Transverse colon (tissue), 4 donors: ENCODE results near the gene XXYLT1. TPM values are rescaled to one million over a fixed set of nuclear protein-coding genes. Genes with fewer than 3 reads are reported as not detected.
A peak's percentile ranks its signal among the peaks of the same experiment; 100 is the strongest.

ENCODE experiments used
- DNase-seq: peaks from one replicate; pipeline ENCODE4 v3.0.0-alpha.2; 2019
- H3K27ac ChIP-seq, 4 donors: fragments of 200-600 bp; sonication (generic); 2 replicates each; pipeline ENCODE4 v1.5.1; 2016 to 2018; ENCODE audit warnings: inconsistent platforms in 4 of 4
- H3K27me3 ChIP-seq: fragments of 200-600 bp; sonication (generic); 2 replicates; pipeline ENCODE4 v1.5.1; 2017; ENCODE audit warnings: inconsistent platforms
- H3K36me3 ChIP-seq, 4 donors: fragments of 200-600 bp; sonication (generic); 2 replicates each; pipeline ENCODE4 v1.5.1; 2017 to 2019; ENCODE audit warnings: inconsistent platforms in 4 of 4
- H3K4me1 ChIP-seq, 4 donors: fragments of 200-600 bp; sonication (generic); 2 replicates each; pipeline ENCODE4 v1.5.1; 2017 to 2020; ENCODE audit warnings: inconsistent platforms in 4 of 4
- H3K4me3 ChIP-seq, 4 donors: fragments of 200-600 bp; sonication (generic); 1 replicate in 1 of 4; 2 replicates in 3 of 4; pipeline versions ENCODE4 v1.5.1 to v1.6.1; 2017 to 2019; ENCODE audit warnings: inconsistent platforms in 4 of 4
- H3K9me3 ChIP-seq, 2 donors: fragments of 200-600 bp; sonication (generic); 2 replicates each; pipeline ENCODE4 v1.5.1; 2017 to 2019; ENCODE audit warnings: inconsistent platforms in 2 of 2
- EP300 ChIP-seq: sonication (generic); formaldehyde crosslinking; IDR thresholded peaks from one replicate; pipeline ENCODE4 v1.6.1; 2017; ENCODE audit warnings: antibody characterized with exemption, low read depth
- POLR2A ChIP-seq: fragments of 450-650 bp; IDR thresholded peaks from one replicate; pipeline ENCODE4 v1.6.1; 2016; ENCODE audit warnings: antibody characterized with exemption, mild to moderate bottlenecking, moderate library complexity
- POLR2AphosphoS5 ChIP-seq, 3 donors: sonication (generic); formaldehyde crosslinking; IDR thresholded peaks; one replicate each; pipeline ENCODE4 v1.6.1; 2016; ENCODE audit warnings: antibody characterized with exemption in 3 of 3
- WGBS, 2 donors: methylation state at CpG; one replicate each; pipeline ENCODE4 v1.1.5; 2018; ENCODE audit warnings: low coverage in 1 of 2; 5-methylcytosine and 5-hydroxymethylcytosine counted together
- in situ Hi-C, 4 donors: fragments of 200-750 bp; cut with MboI; loops; one replicate each; pipeline versions ENCODE4 v1.15.0 to v1.15.1; 2017; ENCODE audit warnings: low sequenced_read_pairs in 3 of 4, low pct_ligation_motif_present in 1 of 4, low pct_unique_long_range_greater_than_20kb in 1 of 4
- intact Hi-C: fragments of 100-400 bp; cut with DNase I; formaldehyde crosslinking; loops from one replicate; pipeline ENCODE4 v1.15.1; 2023; ENCODE audit warnings: low total_unique reads
- total RNA-seq, 4 donors: library from RNA; depleted of rRNA; stranded (reverse); fragments of >200 nt; gene quantifications; one replicate each; pipeline ENCODE4 v1.1.0, GENCODE V29; 2016
- TF ChIP-seq, protein P1 (sequence below), 5 experiments: fragments of 200-600 bp in 3 of 5; fragments of 450-650 bp in 2 of 5; sonication (generic) in 3 of 5; IDR thresholded peaks; 1 replicate in 2 of 5; 2 replicates in 3 of 5; pipeline ENCODE4 v1.5.1; 2016 to 2017; ENCODE audit warnings: antibody characterized with exemption in 5 of 5, inconsistent platforms in 3 of 5, mild to moderate bottlenecking in 2 of 5, moderate library complexity in 1 of 5

Gene XXYLT1
- total RNA-seq, 4 donors from 2014 or later = 3.0 to 10.0 (median 5.9) TPM

DNA sequence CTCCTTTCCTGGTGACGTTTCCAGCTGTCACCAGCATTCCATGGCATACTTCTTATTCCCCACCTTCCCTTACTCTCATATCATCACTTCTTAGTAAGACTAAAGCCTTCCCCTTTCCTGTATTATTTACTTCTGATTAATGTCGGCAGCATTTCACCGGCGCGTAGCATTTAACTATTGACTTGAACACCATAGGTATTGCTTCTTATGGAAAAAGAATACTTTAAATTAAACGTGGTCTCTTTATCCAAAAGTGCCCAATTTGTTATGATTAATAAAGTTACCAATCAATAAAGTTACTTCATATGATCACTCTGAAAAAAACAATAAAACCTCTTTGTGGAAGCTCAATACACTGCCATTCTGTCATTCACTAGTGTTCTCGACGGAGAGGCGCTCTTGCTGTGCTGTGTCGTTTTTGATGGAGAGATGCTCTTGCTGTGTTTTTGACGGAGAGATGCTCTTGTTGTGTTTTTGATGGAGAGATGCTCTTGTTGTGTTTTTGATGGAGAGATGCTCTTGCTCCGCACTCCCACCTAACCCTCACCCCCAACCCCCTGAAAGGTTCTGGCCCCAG is 165.0 kb downstream of the XXYLT1 start:
- Histone ChIP-seq H3K36me3 (no peaks in the 10 kb centered on the region), H3K9me3 (no peaks in the 10 kb centered on the region), H3K27ac (no peak overlapping the region), H3K27me3 (no peaks in the 10 kb centered on the region), H3K4me1 (peaks cover 0 to 32% (median 9%) of the 10 kb centered on the region in 4 donors), H3K4me3 (peak overlapping the region in 1 of 4 donors; percentile 29)
- 80 to 82% methylated on average over 12 of the region's 12 CpGs for WGBS, 2 donors
- TF ChIP-seq, protein P1, sequence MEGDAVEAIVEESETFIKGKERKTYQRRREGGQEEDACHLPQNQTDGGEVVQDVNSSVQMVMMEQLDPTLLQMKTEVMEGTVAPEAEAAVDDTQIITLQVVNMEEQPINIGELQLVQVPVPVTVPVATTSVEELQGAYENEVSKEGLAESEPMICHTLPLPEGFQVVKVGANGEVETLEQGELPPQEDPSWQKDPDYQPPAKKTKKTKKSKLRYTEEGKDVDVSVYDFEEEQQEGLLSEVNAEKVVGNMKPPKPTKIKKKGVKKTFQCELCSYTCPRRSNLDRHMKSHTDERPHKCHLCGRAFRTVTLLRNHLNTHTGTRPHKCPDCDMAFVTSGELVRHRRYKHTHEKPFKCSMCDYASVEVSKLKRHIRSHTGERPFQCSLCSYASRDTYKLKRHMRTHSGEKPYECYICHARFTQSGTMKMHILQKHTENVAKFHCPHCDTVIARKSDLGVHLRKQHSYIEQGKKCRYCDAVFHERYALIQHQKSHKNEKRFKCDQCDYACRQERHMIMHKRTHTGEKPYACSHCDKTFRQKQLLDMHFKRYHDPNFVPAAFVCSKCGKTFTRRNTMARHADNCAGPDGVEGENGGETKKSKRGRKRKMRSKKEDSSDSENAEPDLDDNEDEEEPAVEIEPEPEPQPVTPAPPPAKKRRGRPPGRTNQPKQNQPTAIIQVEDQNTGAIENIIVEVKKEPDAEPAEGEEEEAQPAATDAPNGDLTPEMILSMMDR (IDR thresholded peaks at IDR 0.05) = no peak
- TF ChIP-seq EP300 (no peak), POLR2AphosphoS5 (IDR thresholded peaks at IDR 0.05) (no peak), POLR2A (no peak)
- intact Hi-C loops = loop anchor here (1.0 to 5.0 kb wide), 3 partner anchors 40 to 423 kb away; no protein-coding TSS in a partner anchor
- DNase-seq = no peak
- in situ Hi-C loops = loop anchor here in 3 of 4 donors (10.0 kb wide), 1 partner anchor 421 kb away; the partner anchor contains the start of gene FAM43A (in 3 of the 3)

DNA sequence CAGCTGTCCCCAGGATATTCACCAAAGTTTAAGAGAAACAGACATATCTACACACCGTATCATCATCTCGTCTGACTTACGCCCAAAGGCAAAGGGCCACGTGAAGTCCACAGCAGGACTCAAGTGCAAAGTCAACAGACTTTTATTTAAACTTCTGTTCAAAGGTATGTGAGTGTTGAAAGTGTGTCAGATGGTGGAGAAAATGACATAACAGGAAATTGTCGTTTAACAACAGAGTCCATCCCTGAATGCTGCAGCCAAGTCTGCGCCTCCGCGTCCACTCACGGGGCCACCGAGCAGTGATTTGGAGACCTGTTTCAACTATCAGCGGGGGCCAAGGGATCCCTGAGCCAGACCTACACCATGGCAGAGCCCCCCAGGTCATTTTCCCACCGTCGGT is 165.6 kb downstream of the XXYLT1 start:
- no peaks in the 10 kb centered on the region for H3K36me3 ChIP-seq
- DNase-seq = no peak
- no peak overlapping the region for H3K27ac ChIP-seq
- H3K27me3 ChIP-seq = no peaks in the 10 kb centered on the region
- H3K4me1 ChIP-seq = peaks cover 0 to 32% (median 9%) of the 10 kb centered on the region in 4 donors
- no peak for TF ChIP-seq EP300
- TF ChIP-seq POLR2AphosphoS5 (IDR thresholded peaks at IDR 0.05) = peak in 1 of 3 donors; percentile 9
- WGBS, 2 donors = 68 to 80% methylated on average over 6 to 13 of the region's 13 CpGs
- H3K4me3 ChIP-seq = no peak overlapping the region
- in situ Hi-C loops = loop anchor here in 3 of 4 donors (10.0 kb wide), 1 partner anchor 421 kb away; the partner anchor contains the start of gene FAM43A (in 3 of the 3)
- intact Hi-C loops = loop anchor here (5.0 kb wide), 1 partner anchor 157 kb away; no protein-coding TSS in a partner anchor
- H3K9me3 ChIP-seq = no peaks in the 10 kb centered on the region

DNA sequence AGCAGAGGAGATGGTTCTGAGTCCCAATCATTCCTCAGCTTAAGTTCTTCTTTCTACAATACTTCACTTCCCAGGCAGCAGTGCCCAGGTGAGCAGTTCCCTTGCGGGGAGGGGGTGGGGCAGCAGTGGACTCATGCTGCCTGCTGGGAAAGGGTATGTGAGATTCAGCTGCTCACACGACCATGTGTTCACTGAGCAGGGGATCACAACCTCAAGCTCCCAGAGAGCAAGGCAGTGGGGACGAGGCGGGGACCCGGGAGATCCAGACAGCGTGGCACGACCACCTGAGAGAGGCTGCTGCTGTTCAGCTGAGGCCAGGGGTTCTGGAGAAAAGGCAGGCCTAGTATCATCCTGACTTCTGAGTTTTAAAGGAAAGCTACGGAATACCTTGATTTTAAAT is 166.6 kb downstream of the XXYLT1 start:
- peaks cover 0 to 32% (median 9%) of the 10 kb centered on the region in 4 donors for H3K4me1 ChIP-seq
- in situ Hi-C loops = loop anchor here in 3 of 4 donors (10.0 kb wide), 1 partner anchor 420 kb away; the partner anchor contains the start of gene FAM43A (in 3 of the 3)
- no peaks in the 10 kb centered on the region for H3K9me3 ChIP-seq
- no peaks in the 10 kb centered on the region for H3K36me3 ChIP-seq
- H3K4me3 ChIP-seq = no peak overlapping the region
- no peak for DNase-seq
- TF ChIP-seq, protein P1 (IDR thresholded peaks at IDR 0.05) = no peak
- no peak for TF ChIP-seq EP300
- TF ChIP-seq POLR2A = no peak
- no peak for TF ChIP-seq POLR2AphosphoS5 (IDR thresholded peaks at IDR 0.05)
- H3K27ac ChIP-seq = no peak overlapping the region
- H3K27me3 ChIP-seq = no peaks in the 10 kb centered on the region
- WGBS, 2 donors = 89 to 100% methylated on average over 1 to 8 of the region's 8 CpGs
- intact Hi-C loops = no loop called here

DNA sequence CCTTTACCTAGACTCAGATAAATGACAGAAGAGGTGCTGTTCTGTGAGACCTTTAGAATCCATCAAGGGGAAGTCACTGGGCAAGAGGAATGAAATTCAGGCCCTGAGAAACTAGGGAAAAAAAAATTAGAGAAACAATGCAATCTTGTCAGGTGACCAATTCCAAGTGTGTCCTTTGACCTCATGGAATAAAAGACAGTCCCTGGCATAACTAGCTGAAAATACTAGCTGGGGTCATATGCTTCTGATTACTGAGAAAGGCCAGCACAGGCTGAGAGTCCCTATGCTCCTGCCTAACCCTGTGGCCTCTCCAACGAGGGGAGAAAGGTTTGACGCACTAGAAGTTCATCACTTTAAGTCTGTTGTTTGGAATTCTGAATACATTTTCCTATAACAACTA is 167.3 kb downstream of the XXYLT1 start:
- Histone ChIP-seq H3K27ac (peak overlapping the region in 1 of 4 donors; percentile 42), H3K27me3 (no peaks in the 10 kb centered on the region), H3K4me1 (peaks cover 0 to 32% (median 9%) of the 10 kb centered on the region in 4 donors), H3K9me3 (no peaks in the 10 kb centered on the region), H3K36me3 (no peaks in the 10 kb centered on the region), H3K4me3 (no peak overlapping the region)
- intact Hi-C loops (no loop called here), in situ Hi-C loops (loop anchor here in 3 of 4 donors (10.0 kb wide), 1 partner anchor 419 kb away; the partner anchor contains the start of gene FAM43A (in 3 of the 3))
- TF ChIP-seq, protein P1 (IDR thresholded peaks at IDR 0.05) = no peak
- no peak for TF ChIP-seq POLR2A
- TF ChIP-seq EP300 = no peak
- TF ChIP-seq POLR2AphosphoS5 (IDR thresholded peaks at IDR 0.05) = no peak
- DNase-seq = no peak
- 86 to 96% methylated on average over 2 of the region's 2 CpGs for WGBS, 2 donors
